GM19438 (cell line): ENCODE data around the gene HPCAL4.

Source experiments
- ATAC-seq: cut with Tn5 transposase; IDR thresholded peaks from one replicate; pipeline ENCODE4 v1.9.1; 2021; ENCODE audit warnings: low read depth; ENCODE audit not compliant: unreplicated experiment

HPCAL4 gene

GRCh38 chr1:39678889-39679288 is 12.3 kb downstream of the HPCAL4 start:
- ATAC-seq, result no peak

DNA sequence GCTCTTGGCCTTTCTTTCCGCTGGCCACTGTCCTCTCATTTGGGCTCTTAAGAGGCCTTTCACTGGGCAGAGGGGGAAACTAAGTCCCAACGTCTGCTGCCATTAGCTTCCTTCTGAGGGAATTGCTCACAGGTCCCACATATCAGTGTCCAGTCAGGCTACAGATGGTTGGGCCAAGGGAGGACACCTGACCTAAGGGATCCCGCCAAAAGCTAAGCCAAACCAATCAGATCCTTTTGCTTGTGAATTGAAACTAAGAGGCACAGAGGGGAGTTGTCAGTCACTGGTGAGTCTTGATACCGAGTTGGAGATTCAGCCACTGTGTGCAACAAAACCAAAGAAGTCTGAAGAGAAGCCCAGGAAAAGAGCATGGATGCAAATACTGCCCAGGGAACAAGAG is 13.6 kb downstream of the HPCAL4 start:
- ATAC-seq, result no peak

DNA sequence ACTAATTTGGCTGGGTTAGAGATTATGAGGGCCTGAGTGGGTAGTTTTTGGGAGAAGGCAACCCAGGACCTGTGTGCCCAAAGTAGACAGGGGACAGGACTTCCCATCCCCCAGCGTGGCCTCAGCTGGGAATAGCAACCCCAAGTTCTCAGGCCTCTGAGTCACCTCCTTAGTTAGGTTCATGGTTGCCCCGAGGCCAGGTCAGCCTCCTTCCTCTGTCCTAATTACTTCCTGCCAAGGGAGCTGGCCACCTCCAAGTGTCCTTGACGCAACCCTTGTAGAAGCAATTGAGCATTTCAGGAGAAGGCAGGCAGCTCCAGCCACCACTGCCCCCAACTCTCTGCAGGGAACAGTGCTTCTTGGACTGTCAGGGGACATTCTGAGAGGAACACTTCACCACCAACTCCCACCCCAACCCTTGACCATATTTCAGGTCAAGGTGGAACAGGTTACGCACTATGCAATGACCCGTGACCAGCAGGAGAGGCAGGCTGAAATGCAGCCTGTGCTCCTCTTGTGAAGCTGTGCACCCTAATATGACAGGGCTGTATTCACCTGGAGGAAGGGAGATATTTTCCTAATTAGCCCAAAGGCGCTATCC is 14.2 kb downstream of the HPCAL4 start:
- ATAC-seq, result no peak

DNA sequence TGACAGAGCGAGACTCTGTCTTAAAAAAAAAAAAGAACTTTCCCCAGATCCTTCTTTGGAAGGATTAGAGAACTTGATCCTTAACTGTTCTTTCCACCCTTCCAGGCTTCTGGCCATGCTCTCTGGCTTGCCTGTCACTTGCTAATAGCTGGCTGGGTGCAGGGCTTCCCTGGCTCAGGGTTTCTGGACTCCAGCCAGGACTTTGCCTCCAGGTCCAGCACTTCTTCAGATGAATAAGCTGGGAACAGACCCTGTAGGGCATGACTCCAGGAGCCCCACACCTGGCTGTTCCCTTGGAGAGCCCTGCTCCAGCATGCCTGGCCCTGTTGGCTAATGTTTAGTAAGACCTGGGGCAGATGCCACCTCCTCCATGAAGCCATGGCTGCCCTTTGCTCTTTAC is 16.0 kb downstream of the HPCAL4 start:
- ATAC-seq, result no peak

- no peak for ATAC-seq
These were observed 18.0 kb downstream of the HPCAL4 start for GRCh38 chr1:39673215-39673614.

- ATAC-seq, result no peak
These were observed 18.7 kb downstream of the HPCAL4 start for GRCh38 chr1:39672551-39672947.

GRCh38 chr1:39671793-39672550 is 19.3 kb downstream of the HPCAL4 start, which contains the start of gene NT5C1A:
NT5C1A (minus strand) TSS chr1:39672107; CDS start chr1:39672038, 69 bp downstream.
- no peak for ATAC-seq

GRCh38 chr1:39671433-39671792 is 19.8 kb downstream of the HPCAL4 start:
- ATAC-seq, result no peak

DNA sequence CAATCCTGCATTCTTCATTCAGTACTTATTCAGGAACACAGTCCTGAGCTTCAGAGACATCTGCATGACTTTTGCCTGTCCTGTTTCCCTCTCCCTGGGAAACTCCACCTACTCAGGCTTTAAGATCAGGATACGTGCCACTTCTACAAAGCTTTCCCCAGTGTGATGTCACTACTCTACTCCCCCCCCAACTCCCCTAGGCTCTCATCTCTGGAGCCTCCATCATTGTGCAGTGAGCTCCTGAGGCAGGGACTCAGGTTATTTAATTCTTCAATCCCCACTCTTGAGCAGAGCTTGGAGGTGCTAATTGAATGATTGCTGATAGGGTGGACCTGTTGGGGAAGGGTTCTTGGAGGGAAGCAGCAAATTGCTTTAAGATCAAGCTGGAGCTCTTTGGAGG is 20.5 kb downstream of the HPCAL4 start:
- ATAC-seq, result no peak

- no peak for ATAC-seq
These were observed 22.3 kb downstream of the HPCAL4 start for GRCh38 chr1:39668894-39669293.

GRCh38 chr1:39668111-39668510 is 23.1 kb downstream of the HPCAL4 start:
- ATAC-seq, result no peak

- ATAC-seq, result peak; percentile 72
These were observed 24.5 kb downstream of the HPCAL4 start for GRCh38 chr1:39666772-39667171.

GRCh38 chr1:39663559-39663958 is 27.7 kb downstream of the HPCAL4 start:
- no peak for ATAC-seq

DNA sequence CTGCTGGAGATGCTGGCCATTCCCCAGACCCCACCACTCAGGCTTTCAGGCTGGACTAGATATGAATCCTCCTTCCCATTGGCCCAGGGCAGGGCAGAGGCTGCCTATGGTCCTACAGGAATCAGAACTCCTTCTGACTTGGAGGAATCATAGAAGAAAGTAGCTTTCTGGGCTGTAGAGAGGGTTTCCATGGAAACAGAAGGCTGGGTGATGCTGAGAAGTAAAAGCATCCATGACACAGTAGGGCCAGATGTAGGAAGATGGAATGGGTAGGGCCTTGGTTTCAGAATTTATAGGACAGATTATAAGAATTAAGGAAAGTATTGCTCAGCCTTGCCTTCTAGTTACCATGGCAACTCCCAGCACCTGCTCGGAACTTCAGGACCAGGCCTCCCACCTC is 28.4 kb downstream of the HPCAL4 start:
- no peak for ATAC-seq

- no peak for ATAC-seq
These were observed 31.7 kb downstream of the HPCAL4 start for GRCh38 chr1:39659538-39659937.

- no peak for ATAC-seq
These were observed 32.1 kb downstream of the HPCAL4 start for GRCh38 chr1:39659110-39659509.

GRCh38 chr1:39657923-39658485 is 33.2 kb downstream of the HPCAL4 start:
- no peak for ATAC-seq

DNA sequence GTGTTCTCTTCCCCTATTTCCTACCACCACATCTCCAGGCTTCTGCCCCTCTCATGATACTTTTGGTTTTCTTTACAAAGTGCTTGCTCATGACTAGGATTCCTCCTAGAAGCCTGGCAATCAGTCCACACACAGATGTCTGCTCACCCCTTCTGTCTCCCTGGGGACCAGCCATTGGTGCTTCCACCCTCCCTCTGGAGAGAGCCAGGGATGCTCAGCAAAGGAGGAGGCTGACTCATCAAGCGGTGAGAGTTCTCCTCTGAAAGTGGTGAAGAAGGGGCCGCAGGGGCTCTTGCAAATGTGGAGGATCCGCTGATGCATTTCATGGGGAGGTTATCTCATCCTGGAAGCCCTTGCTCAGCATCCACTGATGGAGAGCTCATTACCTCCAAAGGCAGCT is 33.8 kb downstream of the HPCAL4 start:
- ATAC-seq, result no peak

DNA sequence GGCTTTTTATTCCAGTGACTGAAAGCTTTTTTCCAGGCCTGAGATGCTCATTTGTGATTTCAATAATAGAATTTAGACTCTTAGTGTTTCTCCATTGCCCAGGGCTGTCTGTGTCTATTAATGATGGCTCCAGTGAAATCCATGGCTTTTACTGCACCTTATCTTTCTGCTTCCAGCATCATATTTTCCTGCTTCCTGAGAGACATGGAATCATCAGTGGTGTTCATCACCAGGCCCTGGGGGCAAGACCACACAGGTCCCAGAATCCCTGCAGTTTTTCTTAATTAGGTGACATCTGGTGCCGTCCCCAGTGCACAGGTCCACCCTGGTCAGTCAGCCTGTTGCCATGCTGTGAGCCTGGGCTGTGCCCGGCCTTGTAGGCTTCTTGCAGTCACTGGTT is 34.8 kb downstream of the HPCAL4 start:
- ATAC-seq, result no peak

DNA sequence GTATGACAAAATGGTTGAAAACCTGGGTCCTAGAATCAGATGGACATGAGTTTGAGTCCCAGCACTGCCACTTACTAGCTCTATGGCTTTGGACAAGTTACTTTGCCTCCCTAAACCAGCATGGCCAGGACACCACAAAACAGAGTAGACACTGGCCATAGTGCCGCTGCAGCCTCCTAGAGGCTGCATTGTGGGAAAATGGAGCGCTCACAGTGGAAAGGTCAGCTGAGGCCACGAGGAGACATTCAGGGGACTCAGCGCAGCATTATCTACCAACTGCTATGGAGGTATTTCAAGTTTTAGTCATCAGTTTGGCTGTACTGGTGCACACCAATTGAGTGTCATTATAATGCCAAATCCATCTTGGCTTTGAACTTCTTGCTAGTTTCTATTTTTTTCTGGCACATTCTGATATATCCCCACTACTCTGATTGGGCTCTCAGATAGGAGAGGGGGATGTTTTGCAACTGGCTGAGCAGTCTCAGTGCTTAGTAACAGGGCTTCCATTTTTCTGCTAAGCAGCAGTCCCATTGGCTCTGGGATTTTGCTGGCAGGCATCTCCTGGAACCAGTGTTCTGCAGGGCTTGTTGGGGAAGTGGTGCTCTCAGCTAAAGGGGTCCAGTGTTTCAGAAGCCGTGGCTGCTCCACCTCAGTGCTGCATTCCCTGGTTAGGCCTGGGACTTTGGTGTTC is 35.5 kb downstream of the HPCAL4 start:
- ATAC-seq, result no peak

GRCh38 chr1:39654291-39654690 is 36.9 kb downstream of the HPCAL4 start:
- ATAC-seq, result no peak
